MM.1S (cell line): ENCODE results near the gene FSD1.

Experiments
- DNase-seq: peaks from one replicate; pipeline ENCODE4 v3.0.0-alpha.2; 2015
- H2AFZ ChIP-seq: fragments of 300-600 bp; sonication (generic); 2 replicates; pipeline ENCODE4 v1.6.0; 2016; ENCODE audit warnings: antibody characterized with exemption, low read length
- H3F3A ChIP-seq: fragments of 300-600 bp; sonication (generic); 2 replicates; pipeline ENCODE4 v1.6.1; 2016; ENCODE audit warnings: mild to moderate bottlenecking, antibody characterized with exemption, low read length, moderate library complexity, mixed read lengths; ENCODE audit not compliant: insufficient read depth
- H3K27ac ChIP-seq: fragments of 300-600 bp; sonication (generic); 2 replicates; pipeline ENCODE4 v1.5.1; 2016; ENCODE audit warnings: mild to moderate bottlenecking, low read length
- H3K27me3 ChIP-seq: fragments of 300-600 bp; sonication (generic); replicated peaks from 2 replicates; pipeline ENCODE4 v1.6.0; 2016; ENCODE audit warnings: low read length; ENCODE audit not compliant: insufficient read depth
- H3K36me3 ChIP-seq: fragments of 300-600 bp; sonication (generic); replicated peaks from 2 replicates; pipeline ENCODE4 v1.6.1; 2016; ENCODE audit warnings: mild to moderate bottlenecking, low read length, mixed read lengths; ENCODE audit not compliant: insufficient read depth
- H3K4me1 ChIP-seq: fragments of 300-600 bp; sonication (generic); 2 replicates; pipeline ENCODE4 v1.6.1; 2016; ENCODE audit warnings: low read length, mixed read lengths
- H3K4me2 ChIP-seq: fragments of 300-600 bp; sonication (generic); 2 replicates; pipeline ENCODE4 v1.6.0; 2016; ENCODE audit warnings: low read depth, low read length
- H3K4me3 ChIP-seq: fragments of 300-600 bp; sonication (generic); 2 replicates; pipeline ENCODE4 v1.5.1; 2016; ENCODE audit warnings: low read length, mixed read lengths
- H3K79me2 ChIP-seq: fragments of 300-600 bp; sonication (generic); 2 replicates; pipeline ENCODE4 v1.6.1; 2016; ENCODE audit warnings: mixed run types, low read length, mixed read lengths
- H3K9ac ChIP-seq: fragments of 300-600 bp; sonication (generic); 2 replicates; pipeline ENCODE4 v1.6.1; 2016; ENCODE audit warnings: low read length, mixed read lengths
- H3K9me2 ChIP-seq: fragments of 300-600 bp; sonication (generic); replicated peaks from 2 replicates; pipeline ENCODE4 v1.6.1; 2016; ENCODE audit warnings: mild to moderate bottlenecking, low read length, mixed read lengths; ENCODE audit not compliant: insufficient read depth
- H3K9me3 ChIP-seq: fragments of 300-600 bp; sonication (generic); replicated peaks from 2 replicates; pipeline ENCODE4 v1.6.1; 2016; ENCODE audit warnings: mild to moderate bottlenecking, low read length, mixed read lengths; ENCODE audit not compliant: insufficient read depth
- H4K20me1 ChIP-seq: fragments of 300-600 bp; sonication (generic); 2 replicates; pipeline ENCODE4 v1.6.1; 2016; ENCODE audit warnings: mild to moderate bottlenecking, low read length, moderate library complexity, mixed read lengths; ENCODE audit not compliant: insufficient read depth
- CTCF ChIP-seq: fragments of 300-600 bp; sonication (generic); IDR thresholded peaks from 2 replicates; pipeline ENCODE4 v1.5.1; 2016; ENCODE audit warnings: antibody characterized with exemption, low read length, mixed read lengths
- EZH2 ChIP-seq: fragments of 300-600 bp; sonication (generic); optimal IDR thresholded peaks from 2 replicates; pipeline ENCODE3; 2017; ENCODE audit warnings: low read depth, mild to moderate bottlenecking, antibody characterized with exemption, low read length, mixed read lengths
- EZH2phosphoT487 ChIP-seq: fragments of 300-600 bp; sonication (generic); IDR thresholded peaks from 2 replicates; pipeline ENCODE4 v1.6.1; 2018; ENCODE audit warnings: antibody characterized with exemption, low read length

FSD1 gene

GRCh38 chr19:4361152-4362046 is 57.0 kb downstream of the FSD1 start:
- no peaks in the 10 kb centered on the region for H3K9me3 ChIP-seq
- H3K36me3 ChIP-seq: 0 out of 2 replicates have a peak, but pooled peaks cover 4% of the 10 kb centered on the region
- H4K20me1 ChIP-seq: no peaks in the 10 kb centered on the region
- no peak overlapping the region for H3K9ac ChIP-seq
- no peaks in the 10 kb centered on the region for H3K9me2 ChIP-seq
- H3K4me2 ChIP-seq: no peak overlapping the region
- H3F3A ChIP-seq: no peaks in the 10 kb centered on the region; the same call in 1 of the 2 replicates
- H3K4me1 ChIP-seq: no peaks in the 10 kb centered on the region
- no peak for TF ChIP-seq EZH2phosphoT487
- H3K79me2 ChIP-seq: no peaks in the 10 kb centered on the region
- DNase-seq: no peak
- no peak overlapping the region for H3K4me3 ChIP-seq
- no peak overlapping the region for H3K27ac ChIP-seq
- no peaks in the 10 kb centered on the region for H3K27me3 ChIP-seq
- no peak overlapping the region for H2AFZ ChIP-seq

- 0 out of 2 replicates have a peak, but pooled peaks cover 4% of the 10 kb centered on the region for H3K36me3 ChIP-seq
These were observed 57.9 kb downstream of the FSD1 start for GRCh38 chr19:4362101-4362828.

GRCh38 chr19:4362831-4363545 is 58.6 kb downstream of the FSD1 start:
- 0 out of 2 replicates have a peak, but pooled peaks cover 4% of the 10 kb centered on the region for H3K36me3 ChIP-seq
- no peak for DNase-seq

More at GRCh38 chr19:4362101-4362828, 57.9 kb downstream of the FSD1 start:
- no peak overlapping the region for H3K4me3 ChIP-seq
- H3F3A ChIP-seq: no peaks in the 10 kb centered on the region; the same call in 1 of the 2 replicates
- no peaks in the 10 kb centered on the region for H3K9me2 ChIP-seq
- H3K9me3 ChIP-seq: no peaks in the 10 kb centered on the region
- TF ChIP-seq EZH2phosphoT487: no peak
- no peak for TF ChIP-seq CTCF
- TF ChIP-seq EZH2: no peak
- no peaks in the 10 kb centered on the region for H3K4me1 ChIP-seq
- DNase-seq: no peak
- H4K20me1 ChIP-seq: no peaks in the 10 kb centered on the region
- peaks cover 2% of the 10 kb centered on the region for H3K79me2 ChIP-seq
- H3K27me3 ChIP-seq: no peaks in the 10 kb centered on the region
- H2AFZ ChIP-seq: no peak overlapping the region
- no peak overlapping the region for H3K27ac ChIP-seq
- no peak overlapping the region for H3K4me2 ChIP-seq
- no peak overlapping the region for H3K9ac ChIP-seq

More at GRCh38 chr19:4362831-4363545, 58.6 kb downstream of the FSD1 start:
- Histone ChIP-seq H3K9me2 (no peaks in the 10 kb centered on the region), H3F3A (no peaks in the 10 kb centered on the region; the same call in 1 of the 2 replicates), H3K4me2 (no peak overlapping the region), H3K27me3 (no peaks in the 10 kb centered on the region), H3K4me1 (no peaks in the 10 kb centered on the region), H2AFZ (no peak overlapping the region), H3K4me3 (no peak overlapping the region), H3K9ac (no peak overlapping the region), H3K9me3 (no peaks in the 10 kb centered on the region), H4K20me1 (no peaks in the 10 kb centered on the region), H3K27ac (no peak overlapping the region), H3K79me2 (peaks cover 9% of the 10 kb centered on the region)
- TF ChIP-seq EZH2phosphoT487 (no peak), CTCF (0 out of 2 replicates have a peak, but pooled peaks have one; percentile 8)
